Transverse colon (tissue), 4 donors: Measurements from ENCODE around the gene PDGFD.

Experiments
- EP300 ChIP-seq: sonication (generic); formaldehyde crosslinking; IDR thresholded peaks from one replicate; pipeline ENCODE4 v1.6.1; 2017; ENCODE audit warnings: antibody characterized with exemption, low read depth
- POLR2A ChIP-seq: fragments of 450-650 bp; IDR thresholded peaks from one replicate; pipeline ENCODE4 v1.6.1; 2016; ENCODE audit warnings: antibody characterized with exemption, mild to moderate bottlenecking, moderate library complexity
- POLR2AphosphoS5 ChIP-seq, 3 donors: sonication (generic); formaldehyde crosslinking; IDR thresholded peaks; one replicate each; pipeline ENCODE4 v1.6.1; 2016; ENCODE audit warnings: antibody characterized with exemption in 3 of 3
- TF ChIP-seq, protein P1 (sequence below), 5 experiments: fragments of 200-600 bp in 3 of 5; fragments of 450-650 bp in 2 of 5; sonication (generic) in 3 of 5; IDR thresholded peaks; 1 replicate in 2 of 5; 2 replicates in 3 of 5; pipeline ENCODE4 v1.5.1; 2016 to 2017; ENCODE audit warnings: antibody characterized with exemption in 5 of 5, inconsistent platforms in 3 of 5, mild to moderate bottlenecking in 2 of 5, moderate library complexity in 1 of 5

DNA sequence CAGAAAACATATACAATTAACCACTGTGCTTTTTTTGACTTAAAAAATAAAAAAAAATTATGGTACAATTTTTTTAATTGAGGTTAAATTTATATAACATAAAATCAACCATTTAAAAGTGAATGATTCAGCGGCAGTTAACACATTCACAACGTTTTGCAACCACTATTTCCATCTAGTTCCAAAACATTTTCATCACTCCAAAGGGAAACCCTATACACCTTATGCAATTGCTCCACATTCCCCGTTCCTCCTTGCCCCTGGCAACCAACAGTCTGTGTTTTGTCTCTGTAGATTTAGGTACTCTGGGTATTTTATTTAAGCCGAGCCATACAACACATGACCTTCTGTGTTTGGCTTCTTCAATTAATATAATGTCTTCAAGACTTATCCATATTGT lies 112.2 kb downstream of the PDGFD start:
- TF ChIP-seq POLR2AphosphoS5 (IDR thresholded peaks at IDR 0.05) (no peak), EP300 (no peak), POLR2A (no peak)
- TF ChIP-seq, protein P1, sequence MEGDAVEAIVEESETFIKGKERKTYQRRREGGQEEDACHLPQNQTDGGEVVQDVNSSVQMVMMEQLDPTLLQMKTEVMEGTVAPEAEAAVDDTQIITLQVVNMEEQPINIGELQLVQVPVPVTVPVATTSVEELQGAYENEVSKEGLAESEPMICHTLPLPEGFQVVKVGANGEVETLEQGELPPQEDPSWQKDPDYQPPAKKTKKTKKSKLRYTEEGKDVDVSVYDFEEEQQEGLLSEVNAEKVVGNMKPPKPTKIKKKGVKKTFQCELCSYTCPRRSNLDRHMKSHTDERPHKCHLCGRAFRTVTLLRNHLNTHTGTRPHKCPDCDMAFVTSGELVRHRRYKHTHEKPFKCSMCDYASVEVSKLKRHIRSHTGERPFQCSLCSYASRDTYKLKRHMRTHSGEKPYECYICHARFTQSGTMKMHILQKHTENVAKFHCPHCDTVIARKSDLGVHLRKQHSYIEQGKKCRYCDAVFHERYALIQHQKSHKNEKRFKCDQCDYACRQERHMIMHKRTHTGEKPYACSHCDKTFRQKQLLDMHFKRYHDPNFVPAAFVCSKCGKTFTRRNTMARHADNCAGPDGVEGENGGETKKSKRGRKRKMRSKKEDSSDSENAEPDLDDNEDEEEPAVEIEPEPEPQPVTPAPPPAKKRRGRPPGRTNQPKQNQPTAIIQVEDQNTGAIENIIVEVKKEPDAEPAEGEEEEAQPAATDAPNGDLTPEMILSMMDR (IDR thresholded peaks at IDR 0.05), result no peak
